ENCODE data around the gene STK11IP. TPM values are rescaled to one million over a fixed set of nuclear protein-coding genes. Genes with fewer than 3 reads are reported as not detected.
A peak's percentile ranks its signal among the peaks of the same experiment; 100 is the strongest.

STK11IP gene
- total RNA-seq, 1 donor from 2014 or later: 47.7 TPM

DNA sequence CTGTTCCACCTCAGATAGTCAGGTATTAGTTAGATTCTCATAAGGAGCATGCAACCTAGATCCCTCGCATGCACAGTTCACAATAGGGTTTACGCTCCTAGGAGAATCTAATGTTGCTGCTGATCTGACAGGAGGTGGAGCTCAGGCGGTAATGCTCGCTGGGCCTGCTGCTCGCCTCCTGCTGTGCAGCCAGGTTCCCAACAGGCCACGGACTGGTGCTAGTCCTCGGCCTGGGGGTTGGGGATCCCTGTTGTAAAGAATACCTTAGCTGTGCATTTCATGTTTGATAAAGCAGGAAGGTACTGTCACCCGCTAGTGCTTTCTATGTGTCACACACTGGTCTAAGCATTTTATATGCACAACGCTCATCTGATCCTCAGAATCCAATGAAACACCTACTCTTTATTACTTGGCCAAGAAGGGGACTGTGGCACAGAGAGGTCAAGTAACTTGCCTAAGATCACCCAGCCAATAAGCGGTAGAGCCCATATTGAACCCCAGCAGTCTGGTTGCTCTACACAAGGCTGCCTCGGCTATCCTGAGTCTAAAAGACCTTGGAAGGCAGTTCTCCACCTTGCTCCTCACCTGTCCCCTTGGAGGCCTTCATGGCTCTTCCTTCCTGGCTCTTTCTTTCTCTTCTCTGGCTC is 65.6 kb downstream of the STK11IP start:
- DNase-seq (ENCODE audit: low spot score in 2 of 2, unreplicated experiment in 2 of 2): no peak
- Mint-ChIP-seq H3K4me1 (peaks cover 16% of the 10 kb centered on the region), H3K27ac (peak overlapping the region; percentile 4), H3K36me3 (peaks cover 10% of the 10 kb centered on the region), H3K9me3 (peaks cover 23% of the 10 kb centered on the region), H3K27me3 (ENCODE audit: low read depth) (no peaks in the 10 kb centered on the region), H3K4me3 (no peak overlapping the region)
- TF ChIP-seq, protein P1, sequence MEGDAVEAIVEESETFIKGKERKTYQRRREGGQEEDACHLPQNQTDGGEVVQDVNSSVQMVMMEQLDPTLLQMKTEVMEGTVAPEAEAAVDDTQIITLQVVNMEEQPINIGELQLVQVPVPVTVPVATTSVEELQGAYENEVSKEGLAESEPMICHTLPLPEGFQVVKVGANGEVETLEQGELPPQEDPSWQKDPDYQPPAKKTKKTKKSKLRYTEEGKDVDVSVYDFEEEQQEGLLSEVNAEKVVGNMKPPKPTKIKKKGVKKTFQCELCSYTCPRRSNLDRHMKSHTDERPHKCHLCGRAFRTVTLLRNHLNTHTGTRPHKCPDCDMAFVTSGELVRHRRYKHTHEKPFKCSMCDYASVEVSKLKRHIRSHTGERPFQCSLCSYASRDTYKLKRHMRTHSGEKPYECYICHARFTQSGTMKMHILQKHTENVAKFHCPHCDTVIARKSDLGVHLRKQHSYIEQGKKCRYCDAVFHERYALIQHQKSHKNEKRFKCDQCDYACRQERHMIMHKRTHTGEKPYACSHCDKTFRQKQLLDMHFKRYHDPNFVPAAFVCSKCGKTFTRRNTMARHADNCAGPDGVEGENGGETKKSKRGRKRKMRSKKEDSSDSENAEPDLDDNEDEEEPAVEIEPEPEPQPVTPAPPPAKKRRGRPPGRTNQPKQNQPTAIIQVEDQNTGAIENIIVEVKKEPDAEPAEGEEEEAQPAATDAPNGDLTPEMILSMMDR (IDR thresholded peaks at IDR 0.05; ENCODE audit: unreplicated experiment): no peak

DNA sequence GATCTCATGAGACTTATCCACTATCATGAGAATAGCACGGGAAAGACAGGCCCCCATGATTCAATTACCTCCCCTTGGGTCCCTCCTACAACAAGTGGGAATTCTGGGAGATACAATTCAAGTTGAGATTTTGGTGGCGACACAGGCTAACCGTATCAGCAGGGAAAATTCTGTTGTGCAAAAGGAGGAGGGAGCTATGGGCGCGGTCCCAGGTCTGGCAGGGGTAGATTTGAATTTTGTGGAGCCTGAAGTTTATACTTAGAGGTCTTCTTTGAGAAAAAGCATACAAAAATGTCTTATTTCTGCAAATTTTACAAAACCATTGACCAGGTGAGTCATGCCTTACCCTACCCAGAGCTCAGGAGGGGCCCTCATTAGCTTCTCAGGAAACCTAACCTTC is 66.4 kb downstream of the STK11IP start:
- H3K27me3 Mint-ChIP-seq (ENCODE audit: low read depth): no peaks in the 10 kb centered on the region
- peaks cover 23% of the 10 kb centered on the region for H3K9me3 Mint-ChIP-seq
- no peak for DNase-seq (ENCODE audit: low spot score in 2 of 2, unreplicated experiment in 2 of 2)
- peaks cover 16% of the 10 kb centered on the region for H3K4me1 Mint-ChIP-seq
- peaks cover 10% of the 10 kb centered on the region for H3K36me3 Mint-ChIP-seq
- H3K27ac Mint-ChIP-seq: no peak overlapping the region
- TF ChIP-seq, protein P1 (IDR thresholded peaks at IDR 0.05; ENCODE audit: unreplicated experiment): no peak
- H3K4me3 Mint-ChIP-seq: no peak overlapping the region

DNA sequence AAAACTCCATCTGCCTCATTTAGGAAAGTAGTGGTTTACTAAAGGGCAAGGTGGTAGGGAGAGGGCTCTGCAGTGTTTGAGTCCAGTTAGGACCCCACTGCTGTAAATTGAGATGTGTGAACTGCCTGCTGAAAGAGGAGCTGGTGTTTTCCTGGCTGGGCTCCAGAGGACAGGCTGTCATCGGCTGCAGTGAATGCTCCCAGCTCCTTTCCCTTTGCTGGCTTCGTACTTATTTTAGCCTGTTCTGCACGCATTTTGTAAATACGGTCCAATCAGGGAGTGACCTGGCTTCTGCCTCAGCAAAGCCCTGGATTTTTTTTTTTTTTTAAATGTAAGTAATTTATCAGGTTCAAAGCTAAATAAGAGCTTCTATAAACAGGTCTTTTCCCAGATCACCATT is 67.3 kb downstream of the STK11IP start:
- no peaks in the 10 kb centered on the region for H3K27me3 Mint-ChIP-seq (ENCODE audit: low read depth)
- DNase-seq (ENCODE audit: low spot score in 2 of 2, unreplicated experiment in 2 of 2): no peak
- H3K27ac Mint-ChIP-seq: no peak overlapping the region
- H3K4me3 Mint-ChIP-seq: no peak overlapping the region
- H3K9me3 Mint-ChIP-seq: peaks cover 23% of the 10 kb centered on the region
- H3K36me3 Mint-ChIP-seq: peaks cover 10% of the 10 kb centered on the region
- TF ChIP-seq, protein P1 (IDR thresholded peaks at IDR 0.05; ENCODE audit: unreplicated experiment): no peak
- peaks cover 16% of the 10 kb centered on the region for H3K4me1 Mint-ChIP-seq

DNA sequence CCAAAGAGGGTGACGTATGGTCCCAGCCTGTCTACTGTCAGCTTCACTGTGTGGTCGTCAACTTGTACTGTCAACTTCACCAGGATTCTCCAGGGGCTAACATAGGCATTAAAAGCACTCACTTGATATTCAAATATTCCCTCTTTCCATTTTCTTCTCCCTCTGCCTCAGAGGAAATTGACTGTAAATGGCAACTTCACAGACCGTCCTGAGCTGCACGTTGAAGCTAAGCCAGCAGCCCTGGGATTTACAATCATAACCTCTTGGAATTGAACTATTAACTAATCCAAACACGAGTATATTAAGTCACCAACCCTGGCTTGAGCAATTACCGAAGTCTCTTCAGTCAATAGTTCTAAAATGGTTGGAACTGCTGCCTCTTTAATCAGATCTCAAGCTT is 68.3 kb downstream of the STK11IP start:
- no peaks in the 10 kb centered on the region for H3K27me3 Mint-ChIP-seq (ENCODE audit: low read depth)
- TF ChIP-seq, protein P1 (IDR thresholded peaks at IDR 0.05; ENCODE audit: unreplicated experiment): no peak
- H3K27ac Mint-ChIP-seq: no peak overlapping the region
- H3K9me3 Mint-ChIP-seq: peaks cover 15% of the 10 kb centered on the region
- no peak for DNase-seq (ENCODE audit: low spot score in 2 of 2, unreplicated experiment in 2 of 2)
- H3K4me1 Mint-ChIP-seq: peaks cover 16% of the 10 kb centered on the region
- H3K36me3 Mint-ChIP-seq: peaks cover 6% of the 10 kb centered on the region
- no peak overlapping the region for H3K4me3 Mint-ChIP-seq

Small RNA genes lying within 50 kb of the gene (microRNA-seq; reads per million reads assigned to microRNA genes)
- not detected for gene MIR3132

Other genes starting within 250 kb of the STK11IP start
- 73.2 to 85.1 TPM (median 77.1 TPM) in 3 replicates for gene DNPEP, start 209.9 kb upstream of the STK11IP start, total RNA-seq
- 33.0 to 38.5 TPM (median 37.0 TPM) in 3 replicates for gene DES, start 179.5 kb upstream of the STK11IP start, total RNA-seq
- 95.4 to 97.7 TPM (median 97.7 TPM) in 3 replicates for gene SPEG, start 163.0 kb upstream of the STK11IP start, total RNA-seq
- gene GMPPA, start 99.0 kb upstream of the STK11IP start, total RNA-seq: 34.5 to 37.3 TPM (median 36.0 TPM) in 3 replicates
- 0.98 to 1.4 TPM (median 1.1 TPM) in 3 replicates for gene ASIC4, start 83.4 kb upstream of the STK11IP start, total RNA-seq
- 78.1 to 81.0 TPM (median 78.5 TPM) in 3 replicates for gene CHPF, start 54.0 kb upstream of the STK11IP start, total RNA-seq
- gene TMEM198, start 53.8 kb upstream of the STK11IP start, total RNA-seq: 3.6 to 4.0 TPM (median 3.7 TPM) in 3 replicates
- 307 to 319 TPM (median 316 TPM) in 3 replicates for gene OBSL1, start 26.3 kb upstream of the STK11IP start, total RNA-seq
- gene INHA, start 25.5 kb upstream of the STK11IP start, total RNA-seq: 3.0 to 3.7 TPM (median 3.6 TPM) in 3 replicates
- gene SLC4A3, start 29.8 kb downstream of the STK11IP start, total RNA-seq: 23.6 to 25.7 TPM (median 25.7 TPM) in 3 replicates

Measured in mesothelial cell of epicardium (in vitro differentiated cells).